Measurements from ENCODE around the gene ETF1. TPM values are rescaled to one million over a fixed set of nuclear protein-coding genes. Genes with fewer than 3 reads are reported as not detected.
A peak's percentile ranks its signal among the peaks of the same experiment; 100 is the strongest.

ETF1 gene
- total RNA-seq, 3 donors from 2014 or later: 95.4 to 112 (median 104) TPM

- TF ChIP-seq CTCF (IDR thresholded peaks at IDR 0.05): no peak
- intact Hi-C loops (cut with DNase I; ENCODE audit: low total_unique reads): no loop called here
- Histone ChIP-seq H3K9me3 (no peaks in the 10 kb centered on the region), H3K4me1 (peaks cover 6 to 8% of the 10 kb centered on the region in 2 donors), H3K36me3 (no peaks in the 10 kb centered on the region), H3K4me3 (peak overlapping the region in 2 of 3 donors; percentile 1 to 83), H3K27me3 (no peaks in the 10 kb centered on the region), H3K27ac (peak overlapping the region; percentile 66 to 67)
- DNase-seq (ENCODE audit: low spot score in 2 of 2): no peak
Observed at GRCh38 chr5:138468966-138469539, 74.0 kb downstream of the ETF1 start.

GRCh38 chr5:138468133-138468965 lies 74.7 kb downstream of the ETF1 start:
- H3K4me1 ChIP-seq: peaks cover 6 to 9% of the 10 kb centered on the region in 2 donors
- intact Hi-C loops (cut with DNase I; ENCODE audit: low total_unique reads): no loop called here
- H3K27me3 ChIP-seq: no peaks in the 10 kb centered on the region
- H3K27ac ChIP-seq: peak overlapping the region; percentile 97 to 99
- H3K9me3 ChIP-seq: no peaks in the 10 kb centered on the region
- TF ChIP-seq POLR2A (IDR thresholded peaks at IDR 0.05) (peak; percentile 37), POLR2AphosphoS5 (IDR thresholded peaks at IDR 0.05) (peak in 2 of 3 donors; percentile 42 to 83), CTCF (IDR thresholded peaks at IDR 0.05) (no peak)
- DNase-seq (ENCODE audit: low spot score in 2 of 2): no peak
- H3K4me3 ChIP-seq: peak overlapping the region; percentile 78 to 83 (median 81)
- H3K36me3 ChIP-seq: no peaks in the 10 kb centered on the region

DNA sequence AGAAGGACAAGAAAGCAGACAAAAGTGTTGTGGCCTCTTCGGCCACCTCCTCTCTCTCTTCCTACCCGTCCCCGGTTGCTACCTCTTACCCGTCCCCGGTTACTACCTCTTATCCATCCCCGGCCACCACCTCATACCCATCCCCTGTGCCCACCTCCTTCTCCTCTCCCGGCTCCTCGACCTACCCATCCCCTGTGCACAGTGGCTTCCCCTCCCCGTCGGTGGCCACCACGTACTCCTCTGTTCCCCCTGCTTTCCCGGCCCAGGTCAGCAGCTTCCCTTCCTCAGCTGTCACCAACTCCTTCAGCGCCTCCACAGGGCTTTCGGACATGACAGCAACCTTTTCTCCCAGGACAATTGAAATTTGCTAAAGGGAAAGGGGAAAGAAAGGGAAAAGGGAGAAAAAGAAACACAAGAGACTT lies 75.3 kb downstream of the ETF1 start:
- H3K9me3 ChIP-seq: no peaks in the 10 kb centered on the region
- intact Hi-C loops (cut with DNase I; ENCODE audit: low total_unique reads): no loop called here
- TF ChIP-seq POLR2AphosphoS5 (IDR thresholded peaks at IDR 0.05) (peak in 1 of 3 donors; percentile 84), POLR2A (IDR thresholded peaks at IDR 0.05) (no peak)
- peak overlapping the region; percentile 78 to 83 (median 81) for H3K4me3 ChIP-seq
- peaks cover 6 to 13% of the 10 kb centered on the region in 2 donors for H3K4me1 ChIP-seq
- H3K27me3 ChIP-seq: no peaks in the 10 kb centered on the region
- H3K27ac ChIP-seq: peak overlapping the region; percentile 97 to 99
- H3K36me3 ChIP-seq: no peaks in the 10 kb centered on the region
- peak in 1 of 2 donors; percentile 32 for DNase-seq (ENCODE audit: low spot score in 2 of 2)

GRCh38 chr5:138466900-138467710 lies 75.9 kb downstream of the ETF1 start:
- H3K4me3 ChIP-seq: peak overlapping the region; percentile 78 to 83 (median 81)
- no peaks in the 10 kb centered on the region for H3K9me3 ChIP-seq
- H3K27ac ChIP-seq: peak overlapping the region; percentile 97 to 99
- DNase-seq (ENCODE audit: low spot score in 2 of 2): peak in 1 of 2 donors; percentile 31
- peak; percentile 7 to 97 (median 59) for TF ChIP-seq POLR2AphosphoS5 (IDR thresholded peaks at IDR 0.05)
- peak; percentile 24 for TF ChIP-seq POLR2A (IDR thresholded peaks at IDR 0.05)
- no peak for TF ChIP-seq CTCF (IDR thresholded peaks at IDR 0.05)
- H3K36me3 ChIP-seq: no peaks in the 10 kb centered on the region
- intact Hi-C loops (cut with DNase I; ENCODE audit: low total_unique reads): no loop called here
- no peaks in the 10 kb centered on the region for H3K27me3 ChIP-seq
- H3K4me1 ChIP-seq: peaks cover 6 to 13% of the 10 kb centered on the region in 2 donors

- DNase-seq (ENCODE audit: low spot score in 2 of 2): peak in 1 of 2 donors; percentile 35
Observed at GRCh38 chr5:138466125-138466899, 76.7 kb downstream of the ETF1 start.

More at GRCh38 chr5:138466125-138466899, 76.7 kb downstream of the ETF1 start:
- H3K27ac ChIP-seq: peak overlapping the region; percentile 97 to 99
- H3K27me3 ChIP-seq: no peaks in the 10 kb centered on the region
- peak overlapping the region; percentile 78 to 83 (median 81) for H3K4me3 ChIP-seq
- intact Hi-C loops (cut with DNase I; ENCODE audit: low total_unique reads): no loop called here
- H3K9me3 ChIP-seq: no peaks in the 10 kb centered on the region
- H3K4me1 ChIP-seq: peaks cover 9 to 13% of the 10 kb centered on the region in 2 donors
- no peak for TF ChIP-seq CTCF (IDR thresholded peaks at IDR 0.05)
- peak in 2 of 3 donors; percentile 58 to 81 for TF ChIP-seq POLR2AphosphoS5 (IDR thresholded peaks at IDR 0.05)
- no peaks in the 10 kb centered on the region for H3K36me3 ChIP-seq

Data from breast epithelium (tissue), 4 donors.